ENCODE data around the gene CDKN2A.
"Not testable (repeated sequence)": the region's sequence is repeated elsewhere in the genome, so short reads cannot be mapped to it uniquely, and the experiment has no call there.

CDKN2A gene

GRCh38 chr9:21982391-21982790, 11.8 kb downstream of the CDKN2A start:
- no peak for DNase-seq (ENCODE audit: low read depth)

- DNase-seq (ENCODE audit: low read depth), result no peak
Observed at GRCh38 chr9:21976334-21976875, 17.8 kb downstream of the CDKN2A start.

- no peak for DNase-seq (ENCODE audit: low read depth)
Observed at GRCh38 chr9:21974722-21975409, 19.3 kb downstream of the CDKN2A start.

GRCh38 chr9:21974343-21974721, 19.9 kb downstream of the CDKN2A start:
- DNase-seq (ENCODE audit: low read depth), result no peak

GRCh38 chr9:21972361-21972760, 21.8 kb downstream of the CDKN2A start:
- DNase-seq (ENCODE audit: low read depth), result no peak

GRCh38 chr9:21970800-21971640, 23.2 kb downstream of the CDKN2A start:
- no peak for DNase-seq (ENCODE audit: low read depth)

- no peak for DNase-seq (ENCODE audit: low read depth)
Observed at GRCh38 chr9:21969951-21970799, 24.0 kb downstream of the CDKN2A start.

GRCh38 chr9:21969011-21969940, 24.9 kb downstream of the CDKN2A start:
- no peak for DNase-seq (ENCODE audit: low read depth)

GRCh38 chr9:21968331-21969010, 25.7 kb downstream of the CDKN2A start:
- no peak for DNase-seq (ENCODE audit: low read depth)

- DNase-seq (ENCODE audit: low read depth), result no peak
Observed at GRCh38 chr9:21967702-21968101, 26.5 kb downstream of the CDKN2A start.

- DNase-seq (ENCODE audit: low read depth), result no peak
Observed at GRCh38 chr9:21967169-21967568, 27.0 kb downstream of the CDKN2A start.

GRCh38 chr9:21966140-21966851, 27.9 kb downstream of the CDKN2A start:
- DNase-seq (ENCODE audit: low read depth), result no peak

- DNase-seq (ENCODE audit: low read depth), result no peak
Observed at GRCh38 chr9:21965401-21965951, 28.7 kb downstream of the CDKN2A start.

GRCh38 chr9:21964925-21965385, 29.2 kb downstream of the CDKN2A start:
- DNase-seq (ENCODE audit: low read depth), result peak; percentile 20

- no peak for DNase-seq (ENCODE audit: low read depth)
Observed at GRCh38 chr9:21961569-21961968, 32.6 kb downstream of the CDKN2A start.

- DNase-seq (ENCODE audit: low read depth), result not testable (repeated sequence)
Observed at GRCh38 chr9:21959268-21959667, 34.9 kb downstream of the CDKN2A start.

- DNase-seq (ENCODE audit: low read depth), result no peak
Observed at GRCh38 chr9:21958833-21959232, 35.4 kb downstream of the CDKN2A start.

- no peak for DNase-seq (ENCODE audit: low read depth)
Observed at GRCh38 chr9:21945606-21946005, 48.6 kb downstream of the CDKN2A start.

GRCh38 chr9:21943464-21943863, 50.7 kb downstream of the CDKN2A start:
- DNase-seq (ENCODE audit: low read depth), result no peak
